ENCODE data around the gene GSTT2. TPM values are rescaled to one million over a fixed set of nuclear protein-coding genes. Genes with fewer than 3 reads are reported as not detected.

Gene GSTT2
- total and polyA plus RNA-seq, 10 of the 15 experiments (the other 5 are each of a cell fraction or from before 2014, with no cell fraction given), result not detected

- TF ChIP-seq KLF5 (IDR thresholded peaks at IDR 0.05; ENCODE audit: partially characterized antibody) (no peak), ZNF622 (IDR thresholded peaks at IDR 0.05) (no peak), BCLAF1 (IDR thresholded peaks at IDR 0.05) (no peak), NFXL1 (IDR thresholded peaks at IDR 0.05; ENCODE audit: borderline replicate concordance) (no peak)
Measured at GRCh38 chr22:24029304-24029703, 49.4 kb downstream of the GSTT2 start (continued).

- Histone ChIP-seq H4K20me1 (ENCODE audit: control insufficient read depth, insufficient read depth) (peaks cover 5% of the 10 kb centered on the region; the same call in 1 of the 2 replicates), H2AFZ (ENCODE audit: control insufficient read depth, low read depth, low read length) (no peak overlapping the region), H3K9ac (ENCODE audit: control insufficient read depth, insufficient read depth, low read length) (no peak overlapping the region), H3K36me3 (ENCODE audit: control insufficient read depth in 2 of 2, insufficient read depth in 2 of 2, low read length in 1 of 2) (peaks cover 3% of the 10 kb centered on the region in 2 experiments; a peak in 3 of 4 replicates), H3K4me2 (ENCODE audit: control insufficient read depth, insufficient read depth) (no peak overlapping the region), H3K4me3 (no peak overlapping the region), H3K27ac (ENCODE audit: control insufficient read depth, insufficient read depth) (no peak overlapping the region), H3K27me3 (replicated peaks in 1 of 2; ENCODE audit: control insufficient read depth in 2 of 2, insufficient read depth in 2 of 2, low read length in 1 of 2) (no peaks in the 10 kb centered on the region), H3K4me1 (ENCODE audit: control insufficient read depth, insufficient read depth, low read length) (no peaks in the 10 kb centered on the region), H3K9me3 (replicated peaks; ENCODE audit: control insufficient read depth, insufficient read depth, low read length) (no peaks in the 10 kb centered on the region), H3K79me2 (ENCODE audit: control insufficient read depth, insufficient read depth, low read length) (peaks cover 14% of the 10 kb centered on the region)
- SMC1A ChIA-PET (ENCODE audit: uncharacterized antibody, unreplicated experiment), result interaction anchor here (0.9 kb wide), 1 partner anchor 8 kb away, joined by 3 read pairs; no protein-coding TSS in a partner anchor
- in situ Hi-C loops (cut with MboI) (no loop called here), intact Hi-C loops (cut with micrococcal nuclease; ENCODE audit: unreplicated experiment) (no loop called here)
- TF ChIP-seq RCOR1 (conservative IDR thresholded peaks at IDR 0.05; ENCODE audit: low read depth, low read length), result no peak
- no peak for TF ChIP-seq ZNF384 (IDR thresholded peaks at IDR 0.05; ENCODE audit: borderline replicate concordance, low read depth, low read length)
- no peak for TF ChIP-seq CBX5 (IDR thresholded peaks at IDR 0.05; ENCODE audit: low read depth)
- TF ChIP-seq ZBTB11 (CRISPR knock-in tag; IDR thresholded peaks at IDR 0.05), result no peak
- no peak for TF ChIP-seq SMAD1 (IDR thresholded peaks at IDR 0.05; ENCODE audit: low read depth, partially characterized antibody)
- no peak for TF ChIP-seq PBX3 (IDR thresholded peaks at IDR 0.05; ENCODE audit: insufficient replicate concordance, low read depth, low read length)
- TF ChIP-seq SRF (IDR thresholded peaks at IDR 0.05; ENCODE audit: low read depth in 2 of 2, low read length in 2 of 2), result no peak
- RAD21 ChIA-PET (ENCODE audit: unreplicated experiment), result interaction anchor here (1.0 kb wide), 1 partner anchor 17 kb away, joined by 3 read pairs; no protein-coding TSS in a partner anchor
- no TSS peak for BruUV-seq (replicated peaks)
- CTCF ChIA-PET, result interaction anchor here (0.6 to 1.5 kb wide), 5 partner anchors 11 to 394 kb away, joined by 3 to 4 read pairs (median 3); no protein-coding TSS in a partner anchor
- DNase-seq (ENCODE audit: low read depth, low spot score) (no peak), FAIRE-seq (no peak), ATAC-seq (no peak)
- POLR2A ChIA-PET, result interaction anchor here (0.5 to 1.9 kb wide), 2 partner anchors 10 to 109 kb away, joined by 3 to 7 read pairs; no protein-coding TSS in a partner anchor
Measured at GRCh38 chr22:24030186-24030702, 50.3 kb downstream of the GSTT2 start.
